Measurements from ENCODE around the gene OCIAD1. TPM values are rescaled to one million over a fixed set of nuclear protein-coding genes. Genes with fewer than 3 reads are reported as not detected.

Gene OCIAD1
- total RNA-seq, 2 experiments from 2014 or later = 116 to 117 TPM

Other genes starting within 250 kb of the OCIAD1 start
- 10 to 100 TPM; 68.7 to 77.1 TPM for gene FRYL, start 50.8 kb upstream of the OCIAD1 start, total RNA-seq
- 10 to 100 TPM; 64.0 TPM for gene OCIAD2, start 75.7 kb downstream of the OCIAD1 start, total RNA-seq
- gene CWH43, start 155.2 kb downstream of the OCIAD1 start, total RNA-seq = not detected

Data from activated CD8-positive, alpha-beta memory T cell treated with anti-CD3 and anti-CD28 coated beads for 36 hours (primary cell).